HG03432 (cell line): ENCODE data around the gene ABCC5.

ENCODE experiments used
- ATAC-seq: cut with Tn5 transposase; IDR thresholded peaks from one replicate; pipeline ENCODE4 v1.9.1; 2021; ENCODE audit warnings: mild to moderate bottlenecking, moderate library complexity; ENCODE audit not compliant: unreplicated experiment

ABCC5 gene

DNA sequence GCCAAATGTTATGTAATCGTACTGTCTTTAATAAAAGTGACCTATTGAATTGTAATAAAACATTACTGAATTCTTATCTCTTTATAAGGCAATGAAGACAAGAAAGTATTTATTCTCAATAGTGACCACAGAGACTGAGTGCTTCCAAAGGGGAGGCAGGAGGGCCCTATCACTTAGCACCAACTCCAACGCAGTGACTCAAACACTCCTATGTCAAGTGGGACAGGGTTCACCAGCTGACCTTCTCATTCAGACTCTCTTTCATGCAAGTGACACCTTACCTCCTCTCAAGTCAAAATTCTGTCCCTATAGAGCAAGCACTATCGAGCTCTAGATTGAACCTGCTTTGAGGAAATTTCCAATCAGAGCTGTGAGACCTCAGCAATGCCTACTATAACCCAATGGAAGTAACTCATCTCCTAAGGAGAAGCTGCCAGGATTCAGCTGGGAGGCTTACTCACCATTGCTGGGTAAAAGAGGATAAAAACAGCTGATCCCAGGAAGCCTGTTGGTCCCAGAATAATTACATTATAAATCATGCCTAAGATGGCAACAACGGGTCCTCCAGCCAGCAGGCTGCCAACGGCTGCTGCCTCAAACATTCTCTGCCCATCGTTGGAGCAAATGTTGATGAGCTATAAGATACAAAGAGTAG is 35.6 kb downstream of the ABCC5 start:
- no peak for ATAC-seq

DNA sequence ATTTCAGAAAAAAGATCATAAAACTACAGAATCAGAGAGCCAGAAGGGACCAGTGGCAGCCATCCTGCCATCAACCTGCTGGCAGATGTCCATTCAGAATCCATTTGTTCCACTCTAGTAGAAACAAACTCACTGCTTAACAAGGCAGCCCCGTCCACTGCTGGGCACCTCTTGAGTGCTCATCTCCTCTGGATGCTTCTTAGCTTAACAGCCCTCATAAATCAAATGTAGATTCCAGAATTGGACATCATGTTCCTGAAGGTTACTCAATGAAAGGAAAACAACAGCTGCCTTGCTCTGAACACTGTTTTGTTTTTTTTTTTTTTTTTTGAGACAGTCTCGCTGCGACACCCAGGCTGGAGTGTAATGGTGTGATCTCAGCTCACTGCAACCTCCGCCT is 37.3 kb downstream of the ABCC5 start:
- no peak for ATAC-seq

DNA sequence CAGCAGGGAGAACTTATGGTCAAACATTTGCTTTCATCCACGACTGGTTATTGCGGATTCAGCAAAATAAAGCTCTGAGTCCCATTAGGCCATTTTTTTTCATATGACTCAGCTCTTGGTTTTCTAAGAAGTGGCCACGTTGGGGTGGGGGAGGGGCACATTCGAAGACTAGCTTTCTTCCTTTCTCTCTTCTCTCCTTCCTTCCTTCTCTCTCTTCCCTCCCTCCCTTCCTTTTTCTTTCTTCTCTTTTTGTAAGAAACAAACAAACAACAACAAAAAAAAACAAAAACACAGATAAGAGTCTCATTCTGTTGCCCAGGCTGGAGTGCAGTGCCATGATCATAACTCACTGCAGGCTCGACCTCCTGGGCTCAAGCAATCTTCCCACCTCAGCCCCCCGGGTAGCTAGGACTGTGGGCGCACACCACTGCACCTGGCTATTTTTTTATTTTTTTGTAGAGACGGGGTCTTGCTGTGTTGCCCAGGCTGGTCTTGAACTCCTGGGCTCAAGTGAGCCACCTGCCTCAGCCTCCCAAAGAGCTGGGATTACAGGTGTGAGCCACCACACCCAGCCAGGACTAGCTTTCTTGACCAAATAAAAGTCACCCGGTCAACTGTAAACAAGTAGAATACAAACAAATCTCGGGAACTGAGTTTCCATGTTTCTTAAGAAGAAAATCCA is 41.6 kb downstream of the ABCC5 start:
- ATAC-seq: no peak

DNA sequence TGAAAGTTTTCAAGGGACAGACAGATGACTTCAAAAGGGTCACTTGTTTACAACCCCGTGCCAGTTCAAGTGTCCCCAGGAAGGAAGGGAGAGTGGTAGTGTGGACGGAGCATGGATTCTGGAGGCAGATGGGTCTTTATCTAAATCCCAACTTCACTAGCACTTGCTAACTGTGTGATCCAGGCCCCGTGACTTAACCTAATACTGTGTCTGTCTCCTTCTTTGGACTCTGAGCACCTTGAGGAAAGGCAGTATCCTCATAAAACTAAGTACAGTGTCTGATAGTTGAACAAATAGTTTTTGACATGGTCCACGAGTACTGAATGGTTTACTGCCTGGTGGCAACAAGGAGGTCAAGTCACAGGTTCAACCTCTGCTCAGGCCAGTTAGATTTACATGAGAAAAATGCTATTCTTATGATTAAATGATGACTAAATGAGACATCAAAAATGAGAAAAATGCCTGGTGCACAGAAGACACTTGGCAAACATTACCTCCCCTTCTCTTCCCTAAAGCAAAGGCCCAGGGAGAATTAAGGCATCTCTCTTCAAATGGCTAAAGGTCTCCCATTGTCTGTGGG is 48.9 kb downstream of the ABCC5 start:
- ATAC-seq: no peak

DNA sequence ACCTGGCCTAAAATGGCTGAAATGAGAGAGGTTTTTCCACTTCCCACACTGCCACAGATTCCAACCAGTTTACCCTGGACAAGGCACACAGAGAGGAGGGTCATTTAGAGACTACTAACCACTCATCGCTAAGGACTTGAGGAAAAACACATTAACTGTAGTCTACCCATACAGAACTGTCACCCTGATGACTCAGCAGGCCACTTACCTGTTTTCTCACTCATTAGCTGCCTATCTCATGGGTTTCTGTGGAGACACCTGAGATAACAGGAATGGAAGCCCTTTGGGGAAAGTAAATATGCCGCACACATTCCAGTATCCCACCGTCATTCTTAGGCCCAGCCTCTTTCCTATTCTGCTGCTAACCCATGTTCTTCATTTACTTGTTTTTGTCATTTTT is 50.0 kb downstream of the ABCC5 start:
- no peak for ATAC-seq

DNA sequence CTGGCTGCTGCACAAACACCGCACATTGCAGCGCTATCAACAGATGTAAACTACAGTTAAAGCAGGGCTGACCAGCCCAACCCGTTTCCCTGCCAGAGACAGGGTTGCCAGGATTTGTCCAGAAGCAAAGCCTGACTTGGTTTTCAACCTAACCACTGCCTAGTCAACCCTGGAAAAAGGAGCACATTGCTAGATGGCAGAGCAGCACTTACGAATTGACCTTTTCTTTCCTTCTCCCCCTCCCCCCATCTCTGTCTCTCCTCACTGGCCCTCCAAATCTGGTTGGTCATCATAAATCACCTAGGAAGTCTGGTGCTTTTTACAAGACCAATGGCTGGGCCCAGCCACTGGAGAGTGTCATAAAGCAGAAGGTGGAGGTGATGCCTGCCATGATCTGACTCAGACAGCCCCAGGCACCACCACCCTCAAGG is 51.3 kb downstream of the ABCC5 start:
- ATAC-seq: no peak

DNA sequence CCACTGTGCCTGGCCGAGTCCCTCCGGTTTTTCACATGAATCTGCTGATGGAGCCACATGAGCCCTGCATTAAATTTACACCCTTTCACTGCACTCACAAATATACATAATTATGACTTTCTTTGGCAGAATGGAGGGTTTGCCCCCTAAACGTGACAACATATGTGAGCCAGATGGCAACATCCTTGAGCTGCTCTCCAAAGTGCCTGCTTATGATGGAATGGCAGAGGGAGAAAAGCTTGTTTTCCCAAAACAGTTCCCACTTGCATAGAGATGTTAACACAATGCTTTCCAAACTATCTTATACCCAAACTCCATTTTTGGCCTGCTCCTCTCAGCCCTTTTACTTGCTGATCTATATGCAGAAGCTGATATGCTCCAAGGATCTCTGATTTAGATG is 54.9 kb downstream of the ABCC5 start:
- ATAC-seq: no peak

DNA sequence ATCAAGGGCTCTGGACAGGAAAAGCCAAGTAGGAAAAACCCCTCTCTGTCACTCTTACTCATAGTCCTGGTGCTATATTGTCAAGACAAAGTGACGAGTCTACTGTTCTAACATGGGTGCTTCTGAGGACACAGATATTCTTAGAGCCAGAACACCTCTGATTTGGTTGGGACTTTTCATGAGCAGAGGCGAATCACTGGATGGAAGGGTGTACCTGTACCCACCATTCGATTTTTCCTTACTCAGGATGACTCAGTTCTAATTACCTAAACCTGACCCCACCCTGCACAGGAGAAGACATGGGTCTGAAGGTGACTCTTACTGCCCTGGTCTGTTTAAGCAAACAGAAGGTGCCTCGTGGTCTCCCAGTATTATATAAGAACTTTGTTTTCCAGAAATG is 58.5 kb downstream of the ABCC5 start:
- ATAC-seq: no peak

DNA sequence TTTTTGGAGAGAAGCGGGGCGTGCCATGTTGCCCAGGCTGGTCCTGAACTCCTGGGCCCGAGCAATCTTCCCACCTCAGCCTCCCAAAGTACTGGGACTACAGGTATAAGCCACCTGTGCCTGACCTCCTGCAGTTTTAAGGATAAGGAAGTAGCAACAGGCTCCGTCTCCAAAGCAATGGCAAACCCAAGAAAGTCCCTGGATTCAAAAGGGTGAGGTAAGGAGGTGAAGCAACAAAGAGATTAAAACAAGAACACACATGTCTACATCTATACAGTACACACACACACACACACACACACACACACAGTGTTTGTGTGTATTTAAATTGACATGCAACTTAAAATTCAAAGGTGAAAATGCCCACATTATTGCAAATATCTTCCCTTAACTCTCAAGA is 58.9 kb downstream of the ABCC5 start:
- no peak for ATAC-seq

DNA sequence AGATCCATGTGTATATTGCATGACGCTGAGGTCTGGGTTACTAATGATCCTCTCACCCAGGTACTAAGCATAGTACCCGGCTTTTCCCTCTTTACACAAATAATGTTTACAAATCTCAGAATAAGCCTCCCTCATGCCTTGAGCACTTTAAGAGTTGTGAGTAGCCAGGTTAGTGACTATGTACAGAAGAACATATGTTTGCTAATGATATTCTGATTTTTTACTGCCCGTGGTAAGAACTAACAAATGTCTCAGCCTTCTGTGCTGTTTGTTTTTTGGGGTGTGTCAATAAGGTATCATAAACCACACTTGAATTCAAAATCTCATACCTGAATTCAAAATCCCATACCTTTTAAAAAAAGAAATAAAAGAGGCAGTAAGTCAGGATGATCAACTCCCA is 59.5 kb downstream of the ABCC5 start:
- no peak for ATAC-seq

DNA sequence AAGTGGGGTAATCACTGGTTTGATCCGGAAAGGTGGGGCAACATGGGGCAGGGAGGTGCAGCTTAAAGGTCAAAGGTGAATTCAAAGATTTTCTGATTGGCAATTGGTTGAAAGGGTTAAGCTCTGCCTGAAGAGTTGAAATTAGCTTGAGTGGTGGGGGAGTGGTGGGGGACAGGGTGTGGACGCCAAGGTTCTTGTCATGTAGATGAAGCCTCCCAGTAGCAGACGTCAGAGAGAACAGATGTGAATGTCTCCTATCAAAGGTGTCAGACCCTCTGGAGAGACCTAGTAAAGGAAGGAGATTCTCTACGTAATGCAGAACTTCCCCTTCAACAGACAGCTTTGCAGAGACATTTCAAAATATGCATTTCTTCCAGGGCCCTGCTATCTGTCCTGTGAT is 62.8 kb downstream of the ABCC5 start:
- no peak for ATAC-seq

DNA sequence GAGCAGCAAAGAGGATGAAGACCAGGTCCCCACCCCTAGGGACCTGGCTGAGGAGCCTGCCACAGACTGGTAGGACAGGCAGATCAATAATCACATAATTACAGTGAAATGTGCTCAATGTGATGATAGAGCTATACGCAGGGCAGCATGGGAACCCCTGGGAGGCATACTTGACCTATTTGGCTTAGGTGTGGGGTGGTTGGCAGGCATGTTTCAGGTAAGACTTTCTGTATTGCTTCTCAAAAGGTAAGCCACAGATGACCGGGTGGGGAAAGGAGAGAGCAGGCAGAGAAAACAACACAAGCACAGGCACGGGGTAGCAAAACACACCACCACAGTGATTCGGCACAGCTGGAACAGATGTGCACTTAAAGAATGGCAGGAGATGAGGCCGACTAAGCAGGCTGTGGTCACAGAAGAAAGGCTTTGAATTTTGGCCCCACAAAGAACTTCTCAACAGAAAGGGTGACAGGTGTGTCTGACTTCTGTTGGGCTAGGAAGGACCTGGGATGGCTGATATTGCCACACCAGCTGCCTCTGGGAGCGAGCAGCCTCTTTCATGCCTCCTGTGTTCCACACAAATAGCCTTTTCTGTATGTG is 64.1 kb downstream of the ABCC5 start:
- ATAC-seq: no peak

DNA sequence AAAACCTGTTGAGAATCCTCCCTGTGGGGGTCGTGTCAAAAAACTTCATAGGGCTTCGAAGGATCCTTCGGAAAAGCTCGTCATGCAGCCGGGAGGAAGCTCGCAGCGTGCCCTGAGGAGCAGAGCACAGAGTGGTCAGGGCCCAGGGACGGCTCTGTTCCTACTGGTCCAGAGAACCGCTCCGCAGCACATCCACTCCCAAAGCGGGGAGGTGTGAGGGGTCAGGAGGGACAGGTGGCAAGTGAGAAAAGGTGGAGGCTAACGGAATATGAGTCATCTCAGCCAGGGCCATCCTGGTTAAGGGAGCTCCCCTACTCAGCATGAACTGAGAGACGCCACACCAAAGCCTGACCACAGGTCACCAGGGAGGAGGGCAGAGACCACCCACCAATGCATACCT is 66.2 kb downstream of the ABCC5 start:
- no peak for ATAC-seq

DNA sequence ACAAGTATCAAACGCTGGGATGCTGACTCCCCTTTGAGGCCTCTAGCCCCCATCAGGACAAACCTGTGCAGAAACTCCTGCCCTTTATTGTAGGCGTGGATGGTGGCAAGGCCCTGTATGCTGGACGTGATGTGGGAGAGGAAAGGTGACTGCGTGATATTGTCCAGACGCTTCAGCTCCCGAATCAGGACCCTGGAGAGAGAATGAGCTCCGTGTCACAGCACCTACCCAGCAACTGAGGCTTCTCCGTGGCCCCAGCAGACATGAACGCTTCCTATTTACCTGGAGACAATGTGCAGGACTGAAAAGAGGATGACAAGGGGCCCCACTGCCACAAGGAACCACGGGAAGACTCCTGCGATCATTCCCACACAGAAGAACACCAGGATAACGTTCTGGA is 68.0 kb downstream of the ABCC5 start:
- no peak for ATAC-seq

DNA sequence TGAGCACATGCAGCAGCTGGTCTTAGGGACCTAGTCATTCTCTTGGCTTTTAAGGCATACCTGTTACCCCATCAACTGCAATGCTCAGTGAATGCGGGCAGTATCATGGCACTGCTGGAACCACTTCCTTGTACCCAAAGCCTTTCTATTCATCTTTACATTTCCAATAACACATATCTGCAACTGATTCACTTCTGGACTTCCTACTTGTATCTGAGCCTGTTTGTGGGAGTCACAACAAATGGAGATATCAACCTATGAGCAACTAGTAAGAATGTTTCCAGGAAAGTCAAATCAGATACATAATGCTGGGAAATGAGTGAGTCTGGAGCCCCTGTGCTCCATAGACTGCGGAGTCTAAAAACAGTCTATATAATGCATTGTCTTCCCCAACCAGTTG is 71.6 kb downstream of the ABCC5 start:
- ATAC-seq: no peak

DNA sequence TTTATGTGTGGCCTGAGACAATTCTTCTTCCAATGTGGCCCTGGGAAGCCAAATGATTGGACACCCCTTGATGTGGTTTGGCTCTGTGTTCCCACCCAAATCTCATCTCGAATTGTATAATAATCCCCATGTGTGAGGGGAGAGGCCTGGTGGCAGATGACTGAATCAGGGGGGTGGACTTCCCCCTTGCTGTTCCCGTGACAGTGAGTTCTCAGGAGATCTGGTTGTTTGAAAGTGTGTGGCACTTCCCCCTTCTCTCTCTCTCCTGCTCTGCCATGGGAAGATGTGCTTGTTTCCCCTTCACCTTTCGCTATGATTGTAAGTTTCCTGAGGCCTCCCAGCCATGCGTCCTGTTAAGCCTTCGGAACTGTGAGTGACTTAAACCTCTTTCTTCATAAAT is 72.9 kb downstream of the ABCC5 start:
- no peak for ATAC-seq

DNA sequence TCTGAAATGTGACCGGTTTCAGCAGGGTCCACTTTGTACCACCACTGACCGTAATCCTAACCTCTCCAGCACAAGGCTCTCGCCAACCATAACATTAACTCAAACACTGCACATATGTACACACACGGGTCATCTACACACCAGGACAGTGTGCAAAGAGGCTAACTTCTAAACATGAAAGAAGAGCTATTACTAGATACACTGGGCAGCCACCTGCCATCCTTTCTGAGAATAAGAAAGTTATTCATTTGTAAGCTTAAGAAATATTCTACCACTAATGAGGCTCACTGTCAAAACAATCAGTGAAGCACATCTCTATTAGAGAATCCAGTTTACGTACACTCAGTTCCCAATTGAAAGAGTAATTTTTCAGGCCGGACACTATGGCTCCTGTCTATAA is 73.9 kb downstream of the ABCC5 start:
- ATAC-seq: no peak

DNA sequence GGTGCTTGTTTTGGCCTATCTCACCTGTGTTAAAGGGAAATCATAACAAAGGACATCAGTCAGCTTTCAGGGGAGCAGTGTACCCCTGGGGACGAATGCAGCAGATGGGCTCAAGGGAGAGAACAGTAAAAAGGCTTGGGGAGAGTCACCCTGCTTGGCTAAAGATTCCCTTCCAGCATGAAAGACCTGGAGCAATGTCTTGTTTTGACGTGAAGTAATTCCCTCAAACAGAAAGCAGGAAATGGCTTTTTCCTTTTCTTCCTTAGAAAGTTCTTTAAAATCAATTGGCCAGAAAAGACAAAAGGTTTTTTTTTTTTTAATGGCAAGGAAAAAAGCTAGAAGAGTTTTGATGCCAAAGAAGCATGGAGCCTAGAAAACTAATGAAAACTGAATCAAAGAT is 76.5 kb downstream of the ABCC5 start:
- ATAC-seq: no peak

DNA sequence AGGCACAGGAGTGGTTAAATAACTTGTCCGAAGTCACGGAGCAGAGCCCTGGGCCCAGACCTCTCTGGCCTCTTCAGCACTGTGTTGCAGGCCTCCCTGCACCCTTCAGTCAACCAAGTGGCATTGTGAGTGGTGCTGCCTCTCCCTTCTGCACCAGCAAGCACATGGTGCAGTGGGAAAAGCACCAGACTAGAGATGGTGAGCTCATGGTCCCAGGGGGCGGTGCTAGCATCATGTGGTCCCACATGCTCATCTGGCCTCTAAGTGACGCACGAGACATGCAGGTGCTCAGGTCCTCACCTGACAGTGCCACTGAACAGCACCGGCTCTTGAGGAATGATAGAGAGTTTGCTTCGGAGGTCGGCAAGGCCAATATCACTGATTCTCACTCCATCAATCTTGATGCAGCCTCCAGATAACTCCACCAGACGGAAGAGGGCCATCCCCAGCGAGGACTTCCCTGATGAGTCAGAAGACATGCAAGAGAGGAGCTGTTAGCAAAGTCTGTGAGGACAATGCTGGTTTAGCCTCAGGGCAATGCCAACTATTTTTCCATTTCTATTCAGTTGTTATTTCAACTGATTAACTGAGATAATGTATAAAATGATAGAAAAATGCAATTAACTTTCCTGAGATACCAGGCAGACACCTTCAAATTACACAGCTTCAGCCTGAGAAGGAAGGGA is 79.9 kb downstream of the ABCC5 start:
- no peak for ATAC-seq

DNA sequence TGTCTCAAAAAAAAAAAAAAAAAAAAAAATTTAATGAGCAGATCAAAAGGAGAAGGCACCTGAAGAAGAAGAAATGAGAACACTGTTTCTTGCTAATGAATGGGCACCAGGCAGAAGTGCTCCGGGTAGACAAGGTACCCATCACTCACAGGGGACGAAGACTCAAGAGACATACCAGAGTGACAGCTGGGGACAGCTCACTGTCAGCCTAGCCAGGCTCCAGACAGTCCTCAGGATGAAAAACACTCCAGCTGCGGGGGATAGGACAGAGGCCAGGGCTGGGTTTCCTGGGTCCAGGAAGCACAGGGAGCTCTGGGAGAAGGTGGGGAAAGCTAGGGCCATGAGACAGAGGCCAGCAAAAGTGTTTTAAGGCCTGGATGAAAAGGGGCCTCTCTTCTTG is 84.5 kb downstream of the ABCC5 start:
- no peak for ATAC-seq

DNA sequence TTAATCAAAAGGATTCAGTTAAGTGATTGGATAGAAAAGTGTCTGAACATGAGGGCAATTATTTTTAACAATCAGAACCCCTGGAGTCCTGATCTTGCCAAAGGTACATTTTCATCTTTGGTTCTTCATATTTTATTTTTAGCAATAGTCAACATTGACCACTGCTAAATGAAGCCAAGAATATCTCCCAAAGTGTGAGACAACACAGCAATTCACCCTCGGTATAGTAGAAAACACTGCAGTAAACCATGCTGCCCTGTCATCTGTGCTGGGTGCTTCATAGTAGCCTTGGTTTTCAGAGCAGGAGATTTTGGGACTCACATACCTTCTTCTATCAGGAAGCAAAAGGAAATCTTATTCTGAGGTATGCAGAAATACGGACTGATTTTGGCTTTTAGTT is 85.8 kb downstream of the ABCC5 start:
- ATAC-seq: no peak

DNA sequence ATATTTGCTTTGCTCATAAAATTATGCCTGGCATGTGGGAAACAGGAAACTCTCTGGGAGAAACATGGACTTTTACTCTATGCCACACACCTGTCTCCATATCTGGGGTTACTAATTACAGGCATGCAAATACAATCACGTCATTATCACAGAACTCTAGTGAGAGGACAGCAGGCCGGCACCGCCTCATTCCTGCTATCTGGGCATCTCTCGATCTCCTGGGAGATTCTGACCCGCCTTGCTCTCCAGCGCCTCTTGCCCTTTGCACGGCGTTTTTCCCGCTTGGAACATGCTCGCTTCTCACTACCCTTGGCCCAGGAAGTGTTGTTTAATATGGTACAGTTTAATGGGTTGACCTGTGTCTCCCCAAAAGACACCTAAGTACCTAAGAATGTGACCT is 87.6 kb downstream of the ABCC5 start:
- ATAC-seq: no peak
